Body of pancreas (tissue), 4 donors: ENCODE data around the gene TRAPPC6A.

Experiments used
- POLR2A ChIP-seq, 3 donors: fragments of 450-650 bp; IDR thresholded peaks; one replicate each; pipeline ENCODE4 v1.6.1; 2016; ENCODE audit warnings: antibody characterized with exemption in 3 of 3, mild to moderate bottlenecking in 2 of 3
- TF ChIP-seq, protein P1 (sequence below), 7 experiments: fragments of 450-650 bp in 4 of 7; fragments of 200-600 bp in 3 of 7; sonication (generic) in 3 of 7; IDR thresholded peaks; one replicate each; pipeline ENCODE4 v1.5.1; 2016 to 2019; ENCODE audit warnings: antibody characterized with exemption in 7 of 7

DNA sequence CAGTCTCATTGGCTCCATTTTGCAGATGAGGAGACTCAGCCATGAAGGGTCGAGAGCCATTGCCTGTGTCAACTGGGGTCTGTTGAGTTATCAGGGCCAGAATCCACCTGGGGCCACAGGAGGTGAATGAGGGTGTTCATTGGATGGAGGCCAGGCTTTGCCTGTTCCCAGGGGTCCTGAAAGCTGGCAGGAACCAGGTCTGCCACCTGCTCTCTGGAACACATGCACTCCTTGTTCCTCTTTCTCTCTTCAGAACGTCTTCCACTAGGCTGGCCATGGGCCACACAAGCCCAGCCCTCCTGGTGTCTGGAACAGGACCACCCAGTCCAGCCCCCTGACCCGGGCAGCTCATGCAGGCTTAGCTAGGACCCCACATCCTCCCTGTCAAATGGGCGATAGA, 63.9 kb downstream of the TRAPPC6A start:
- TF ChIP-seq, protein P1, sequence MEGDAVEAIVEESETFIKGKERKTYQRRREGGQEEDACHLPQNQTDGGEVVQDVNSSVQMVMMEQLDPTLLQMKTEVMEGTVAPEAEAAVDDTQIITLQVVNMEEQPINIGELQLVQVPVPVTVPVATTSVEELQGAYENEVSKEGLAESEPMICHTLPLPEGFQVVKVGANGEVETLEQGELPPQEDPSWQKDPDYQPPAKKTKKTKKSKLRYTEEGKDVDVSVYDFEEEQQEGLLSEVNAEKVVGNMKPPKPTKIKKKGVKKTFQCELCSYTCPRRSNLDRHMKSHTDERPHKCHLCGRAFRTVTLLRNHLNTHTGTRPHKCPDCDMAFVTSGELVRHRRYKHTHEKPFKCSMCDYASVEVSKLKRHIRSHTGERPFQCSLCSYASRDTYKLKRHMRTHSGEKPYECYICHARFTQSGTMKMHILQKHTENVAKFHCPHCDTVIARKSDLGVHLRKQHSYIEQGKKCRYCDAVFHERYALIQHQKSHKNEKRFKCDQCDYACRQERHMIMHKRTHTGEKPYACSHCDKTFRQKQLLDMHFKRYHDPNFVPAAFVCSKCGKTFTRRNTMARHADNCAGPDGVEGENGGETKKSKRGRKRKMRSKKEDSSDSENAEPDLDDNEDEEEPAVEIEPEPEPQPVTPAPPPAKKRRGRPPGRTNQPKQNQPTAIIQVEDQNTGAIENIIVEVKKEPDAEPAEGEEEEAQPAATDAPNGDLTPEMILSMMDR (IDR thresholded peaks at IDR 0.05): no peak
- TF ChIP-seq POLR2A (IDR thresholded peaks at IDR 0.05): no peak
